Dermis microvascular lymphatic vessel endothelial cell (primary cell): ENCODE data around the gene NPIPB4. TPM values are rescaled to one million over a fixed set of nuclear protein-coding genes. Genes with fewer than 3 reads are reported as not detected.
"Not testable (repeated sequence)": the region's sequence is repeated elsewhere in the genome, so short reads cannot be mapped to it uniquely, and the experiment has no call there.

ENCODE experiments used
- DNase-seq, 2 donors: peaks; one replicate each; pipeline versions ENCODE4 v3.0.0 to v3.0.0-alpha.2; 2010; ENCODE audit warnings: low read depth in 2 of 2
- total RNA-seq: library from RNA; depleted of rRNA; stranded (reverse); fragments of >200 nt; gene quantifications from 2 replicates; pipeline ENCODE4 v1.2.1, GENCODE V29; 2014

NPIPB4 gene
- 9.6 and 28.3 TPM in 2 replicates for total RNA-seq

DNA sequence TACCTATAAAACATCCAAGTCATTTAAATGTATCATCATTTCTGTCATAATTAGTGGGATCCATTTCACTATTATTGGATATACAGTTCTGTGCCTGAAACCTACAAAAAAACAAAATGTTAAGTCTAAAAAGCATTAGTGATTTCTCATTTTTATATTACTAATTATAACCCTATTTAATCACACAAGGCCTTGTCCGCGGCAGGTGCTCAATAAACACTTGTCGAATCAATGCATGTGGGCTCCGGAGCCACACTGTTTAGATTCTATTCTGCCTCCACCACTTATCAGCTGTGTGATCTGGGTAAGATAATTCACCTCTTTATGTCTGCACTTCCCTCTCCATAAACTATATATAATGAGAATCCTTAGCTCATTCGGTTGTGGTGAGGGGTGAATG, at the start of gene NPIPB4:
Gene NPIPB4 (minus strand): TSS at position 101 of the 400 bp plus-strand sequence. CDS start 378 bp downstream, outside the sequence.
- DNase-seq, result not testable (repeated sequence)

DNA sequence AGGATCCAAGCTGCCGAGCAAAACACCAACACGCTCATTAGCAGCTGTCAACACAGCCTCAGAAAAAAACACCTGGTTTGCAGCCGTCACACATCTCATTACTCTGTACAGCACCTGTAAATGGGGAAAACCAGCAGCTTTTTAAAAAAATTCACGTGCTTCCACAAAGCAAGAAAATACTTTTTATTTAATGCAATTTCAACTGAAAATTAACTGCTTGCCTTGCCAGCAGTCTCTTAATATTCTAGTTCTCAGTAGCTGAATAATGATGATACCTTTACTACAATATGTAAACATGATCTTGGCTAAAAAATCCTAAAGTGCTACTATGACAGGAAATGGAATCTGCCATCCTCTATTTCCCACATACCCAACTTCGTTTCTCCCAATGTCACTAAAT, 41.4 kb upstream of the NPIPB4 start:
- not testable (repeated sequence) for DNase-seq

DNA sequence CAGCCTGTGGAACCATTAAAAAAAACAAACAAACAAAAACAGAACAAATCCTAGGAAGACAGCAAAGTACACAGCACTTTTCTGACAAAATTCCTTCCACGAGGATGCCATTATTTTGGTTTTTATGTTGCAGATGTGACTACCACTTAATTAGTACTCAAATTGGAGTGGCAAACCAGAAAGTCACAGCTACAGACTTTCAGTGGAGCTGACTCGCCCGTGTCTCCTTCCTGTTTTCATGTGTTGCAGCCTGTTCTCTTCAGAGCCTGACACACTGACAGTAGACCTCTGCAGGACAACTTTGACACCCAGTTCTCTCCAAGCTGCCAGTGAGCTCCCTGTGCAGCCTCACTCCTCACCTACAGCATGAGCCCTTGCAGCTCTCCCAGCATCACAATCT, 24.4 kb upstream of the NPIPB4 start:
- DNase-seq, result peak in 1 of 2 donors; percentile 36

DNA sequence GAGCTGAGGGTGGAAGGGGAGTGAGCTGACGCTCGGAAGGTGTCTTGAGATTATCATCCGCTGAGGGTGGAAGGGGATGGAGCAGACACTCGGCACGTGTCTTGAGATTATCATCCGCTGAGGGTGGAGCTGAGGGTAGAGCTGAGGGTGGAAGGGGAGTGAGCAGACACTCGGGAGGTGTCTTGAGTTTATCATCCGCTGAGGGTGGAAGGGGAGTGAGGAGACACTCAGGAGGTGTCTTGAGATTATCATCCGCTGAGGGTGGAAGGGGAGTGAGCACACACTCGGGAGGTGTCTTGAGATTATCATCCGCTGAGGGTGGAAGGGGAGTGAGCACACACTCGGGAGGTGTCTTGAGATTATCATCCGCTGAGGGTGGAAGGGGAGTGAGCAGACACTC, 20.4 kb downstream of the NPIPB4 start:
- DNase-seq, result not testable (repeated sequence)

DNA sequence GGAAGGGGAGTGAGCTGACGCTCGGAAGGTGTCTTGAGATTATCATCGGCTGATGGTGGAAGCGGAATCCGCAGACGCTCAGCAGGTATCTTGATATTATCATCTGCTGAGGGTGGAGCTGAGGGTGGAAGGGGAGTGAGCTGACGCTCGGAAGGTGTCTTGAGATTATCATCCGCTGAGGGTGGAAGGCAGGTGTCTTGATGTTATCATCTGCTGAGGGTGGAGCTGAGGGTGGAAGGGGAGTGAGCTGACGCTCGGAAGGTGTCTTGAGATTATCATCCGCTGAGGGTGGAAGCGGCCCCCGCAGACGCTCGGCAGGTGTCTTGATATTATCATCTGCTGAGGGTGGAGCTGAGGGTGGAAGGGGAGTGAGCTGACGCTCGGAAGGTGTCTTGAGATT, 21.2 kb downstream of the NPIPB4 start:
- DNase-seq, result not testable (repeated sequence)

DNA sequence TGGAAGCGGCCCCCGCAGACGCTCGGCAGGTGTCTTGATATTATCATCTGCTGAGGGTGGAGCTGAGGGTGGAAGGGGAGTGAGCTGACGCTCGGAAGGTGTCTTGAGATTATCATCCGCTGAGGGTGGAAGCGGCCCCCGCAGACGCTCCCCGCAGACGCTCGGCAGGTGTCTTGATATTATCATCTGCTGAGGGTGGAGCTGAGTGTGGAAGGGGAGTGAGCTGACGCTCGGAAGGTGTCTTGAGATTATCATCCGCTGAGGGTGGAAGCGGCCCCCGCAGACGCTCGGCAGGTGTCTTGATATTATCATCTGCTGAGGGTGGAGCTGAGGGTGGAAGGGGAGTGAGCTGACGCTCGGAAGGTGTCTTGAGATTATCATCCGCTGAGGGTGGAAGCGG, 21.8 kb downstream of the NPIPB4 start:
- DNase-seq, result not testable (repeated sequence)

DNA sequence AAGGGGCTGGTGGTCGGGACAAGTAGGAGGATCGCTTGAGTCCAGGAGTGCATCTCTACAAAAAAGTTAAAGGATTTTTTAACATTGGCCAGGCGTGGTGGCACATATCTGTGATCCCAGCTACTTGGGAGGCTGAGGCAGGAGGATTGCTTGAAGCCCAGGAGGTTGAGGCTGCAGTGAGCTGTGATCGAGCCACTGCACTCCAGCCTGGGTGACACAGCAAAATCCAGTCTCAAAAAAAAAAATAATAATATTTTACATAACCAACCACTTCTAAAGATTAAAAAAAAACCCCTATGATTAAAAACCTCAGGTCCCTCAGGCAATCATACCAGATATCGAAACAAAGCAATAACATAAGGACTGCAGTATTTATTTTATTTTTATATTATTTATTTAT, 23.3 kb downstream of the NPIPB4 start:
- not testable (repeated sequence) for DNase-seq

DNA sequence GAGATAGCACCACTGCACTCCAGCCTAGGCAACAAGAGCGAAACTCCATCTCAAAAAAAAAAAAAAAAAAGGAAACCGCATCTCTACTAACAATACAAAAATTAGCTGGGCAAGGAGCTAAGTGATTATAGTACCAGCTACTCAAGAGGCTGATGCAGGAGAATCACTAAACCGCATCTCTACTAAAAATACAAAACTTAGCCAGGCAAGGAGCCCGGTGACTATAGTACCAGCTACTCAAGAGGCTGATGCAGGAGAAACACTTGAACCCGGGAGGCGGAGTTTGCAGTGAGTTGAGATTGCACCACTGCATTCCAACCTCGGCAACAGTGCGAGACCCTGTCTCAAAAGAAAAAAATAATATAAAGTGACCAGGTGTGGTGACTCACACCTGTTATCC, 27.6 kb downstream of the NPIPB4 start:
- not testable (repeated sequence) for DNase-seq

DNA sequence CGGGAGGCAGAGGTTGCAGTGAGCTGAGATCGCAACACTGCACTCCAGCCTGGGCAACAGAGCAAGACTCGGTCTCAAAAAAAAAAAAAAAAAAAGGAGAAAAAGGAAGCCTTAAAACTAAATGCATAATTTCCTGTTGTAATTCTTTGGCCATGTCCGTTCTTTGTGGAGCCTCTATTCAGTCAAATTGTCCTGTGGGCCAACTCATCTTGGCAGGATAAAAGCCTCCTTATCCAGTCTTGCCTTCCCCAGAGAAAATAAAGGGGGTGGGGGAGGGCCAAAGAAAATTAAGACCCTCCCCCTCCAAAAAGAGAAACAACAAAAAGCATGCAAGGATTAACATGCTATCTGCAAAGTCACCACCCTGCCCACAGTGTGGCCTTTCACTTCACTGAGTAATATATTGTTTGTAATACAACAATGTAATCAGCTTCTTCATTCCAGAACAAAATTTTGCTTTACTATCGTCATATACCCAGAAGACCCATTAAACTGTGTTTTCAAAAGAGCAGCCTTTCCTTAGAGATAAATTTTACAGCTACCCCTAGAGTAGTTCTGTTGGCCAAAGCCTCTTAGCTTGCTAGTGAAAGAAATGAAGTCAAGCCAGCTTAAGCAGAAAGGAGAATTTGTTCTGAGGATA, 31.4 kb downstream of the NPIPB4 start:
- peak in 1 of 2 donors; percentile 13 for DNase-seq

DNA sequence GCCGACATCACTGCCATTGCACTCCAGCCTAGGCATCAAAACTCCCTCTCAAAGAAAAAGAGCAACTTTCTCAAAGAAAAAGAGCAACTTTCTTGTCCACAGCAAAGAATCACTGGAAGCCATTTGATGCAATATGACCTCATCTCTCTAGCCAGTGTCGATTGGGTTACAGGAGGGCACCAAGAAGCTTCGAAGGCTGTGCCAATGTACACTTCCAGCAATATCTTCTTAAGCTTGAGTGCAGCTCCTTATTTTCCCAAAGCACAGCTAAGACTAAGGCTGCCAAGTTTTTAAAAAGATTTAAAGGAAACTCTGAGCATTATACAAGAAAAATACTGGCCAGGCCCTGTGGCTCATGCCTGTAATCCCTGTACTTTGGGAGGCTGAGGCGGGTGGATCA, 32.0 kb downstream of the NPIPB4 start:
- DNase-seq, result not testable (repeated sequence)

DNA sequence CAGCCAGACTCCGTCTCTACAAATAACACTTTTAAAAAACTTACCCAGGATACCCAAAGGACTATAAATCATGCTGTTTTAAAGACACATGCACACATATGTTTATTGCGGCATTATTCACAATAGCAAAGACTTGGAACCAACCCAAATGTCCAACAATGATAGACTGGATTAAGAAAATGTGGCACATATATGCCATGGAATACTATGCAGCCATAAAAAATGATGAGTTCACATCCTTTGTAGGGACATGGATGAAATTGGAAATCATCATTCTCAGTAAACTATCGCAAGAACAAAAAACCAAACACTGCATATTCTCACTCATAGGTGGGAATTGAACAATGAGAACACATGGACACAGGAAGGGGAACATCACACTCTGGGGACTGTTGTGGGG, 34.3 kb downstream of the NPIPB4 start:
- DNase-seq, result not testable (repeated sequence)

DNA sequence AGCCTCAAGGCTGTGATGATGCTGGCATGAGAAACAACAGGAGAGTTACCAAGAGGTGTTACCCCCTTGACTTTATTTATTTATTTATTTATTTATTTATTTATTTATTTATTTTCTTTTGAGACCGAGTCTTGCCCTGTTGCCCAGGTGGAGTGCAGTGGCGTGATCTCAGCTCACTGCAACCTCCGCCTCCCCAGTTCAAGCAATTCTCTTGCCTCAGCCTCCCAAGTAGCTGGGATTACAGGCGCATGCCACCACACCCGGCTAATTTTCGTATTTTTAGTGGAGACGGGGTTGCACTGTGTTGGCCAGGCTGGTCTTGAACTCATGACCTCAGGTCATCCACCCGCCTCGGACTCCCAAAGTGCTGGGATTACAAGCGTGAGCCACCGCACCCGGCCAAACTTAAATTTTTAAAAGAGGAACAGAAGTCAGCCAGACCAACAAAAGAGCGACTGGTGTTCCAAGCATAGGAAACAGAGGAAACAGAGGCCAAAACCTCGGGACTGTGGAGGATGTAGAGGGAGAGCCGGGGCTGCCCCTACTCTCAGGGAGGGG, 36.6 kb downstream of the NPIPB4 start:
- DNase-seq, result not testable (repeated sequence)

DNA sequence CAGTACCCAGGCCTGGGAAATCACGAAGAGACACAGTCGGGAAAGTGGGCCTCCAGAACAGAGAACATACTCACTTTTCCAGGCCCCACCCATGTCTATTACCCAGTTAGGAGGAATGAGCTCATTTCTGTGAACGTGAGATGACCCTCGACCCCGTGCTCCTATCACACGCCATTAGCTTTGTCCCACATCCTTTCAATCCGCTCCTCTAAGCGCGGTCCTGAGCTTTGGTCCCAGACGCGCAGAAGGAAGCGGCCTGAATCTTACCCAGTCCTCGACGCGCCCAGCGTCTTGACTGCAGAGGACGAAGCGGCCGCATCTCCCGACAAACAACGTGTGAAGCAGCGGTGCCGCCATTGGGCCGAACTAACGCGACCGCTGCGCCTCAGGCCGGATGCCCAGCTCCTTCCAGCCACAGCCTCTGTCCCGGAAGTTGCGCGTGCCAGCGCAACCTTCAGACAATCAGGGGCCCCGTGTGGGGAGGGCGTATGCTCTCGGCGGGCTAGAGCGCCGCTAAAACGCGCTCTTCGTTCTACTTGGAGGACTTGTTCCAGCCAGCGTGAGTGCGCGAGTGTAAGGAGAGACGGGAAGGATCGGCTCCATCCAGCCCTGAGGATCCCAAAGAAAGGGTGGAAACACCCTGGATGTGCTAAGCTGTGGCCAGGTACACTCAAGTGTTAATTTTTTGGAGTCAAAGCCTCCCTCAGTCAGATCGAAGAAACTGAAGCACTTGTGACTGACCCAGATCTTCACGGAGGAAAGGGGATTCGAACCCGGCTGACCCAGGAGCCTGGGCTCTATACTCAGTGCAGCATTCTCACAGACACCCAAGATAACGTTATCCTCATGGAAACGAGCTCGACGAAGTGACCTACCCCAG, 37.3 kb downstream of the NPIPB4 start:
- peak in 1 of 2 donors; percentile 77 for DNase-seq

DNA sequence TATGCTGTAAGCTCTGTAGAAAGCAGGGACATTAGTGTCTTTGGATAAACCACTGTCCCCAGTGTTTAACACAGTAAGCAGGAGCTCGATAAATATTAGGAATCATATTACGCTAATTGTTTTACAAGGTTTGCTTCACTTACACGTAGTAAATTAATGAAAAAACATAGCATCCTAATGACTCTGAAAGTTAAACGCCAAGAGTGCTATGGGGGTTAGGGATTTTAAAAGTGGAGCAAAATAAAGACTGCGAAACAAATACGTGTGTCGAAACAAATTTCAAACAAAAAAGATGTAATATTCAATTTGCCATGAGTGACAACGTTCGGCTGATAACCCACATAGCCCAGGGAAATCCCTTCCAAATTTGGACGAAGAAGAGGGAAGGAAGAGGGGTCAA, 37.9 kb downstream of the NPIPB4 start:
- DNase-seq, result not testable (repeated sequence)

DNA sequence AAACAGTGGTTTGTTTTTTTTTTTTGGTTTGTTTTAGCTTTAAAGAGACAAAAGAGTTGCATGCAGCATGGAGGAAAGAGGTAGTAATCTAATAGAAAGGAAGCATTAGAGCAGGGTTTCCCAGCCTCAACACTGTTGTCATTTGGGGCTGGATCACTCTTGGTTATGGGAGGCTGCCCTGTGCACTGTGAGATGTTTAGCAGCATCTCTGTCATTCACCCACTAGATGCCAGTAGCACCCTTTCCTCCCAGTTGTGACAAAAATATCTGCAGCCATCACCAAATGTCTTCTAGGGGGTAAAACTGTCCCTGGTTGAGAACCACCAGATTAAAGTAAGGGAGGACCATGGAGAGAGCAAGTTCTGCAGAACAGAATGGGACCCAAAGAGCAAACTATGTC, 40.5 kb downstream of the NPIPB4 start:
- not testable (repeated sequence) for DNase-seq

DNA sequence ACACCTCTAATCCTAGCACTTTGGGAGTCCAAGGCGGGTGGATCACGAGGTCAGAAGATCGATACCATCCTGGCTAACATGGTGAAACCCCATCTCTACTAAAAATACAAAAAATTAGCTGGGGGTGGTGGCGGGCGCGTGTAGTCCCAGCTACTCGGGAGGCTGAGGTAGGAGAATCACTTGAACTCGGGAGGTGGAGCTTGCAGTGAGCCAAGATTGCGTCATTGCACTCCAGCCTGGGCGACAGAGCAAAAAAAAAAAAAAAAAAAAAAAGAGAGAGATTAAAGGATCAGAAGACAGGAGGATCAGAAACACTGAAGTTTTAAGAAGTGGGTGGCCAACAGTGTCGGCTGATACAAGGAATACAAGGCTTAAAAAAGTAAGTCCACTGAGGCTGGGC, 41.9 kb downstream of the NPIPB4 start:
- not testable (repeated sequence) for DNase-seq

DNA sequence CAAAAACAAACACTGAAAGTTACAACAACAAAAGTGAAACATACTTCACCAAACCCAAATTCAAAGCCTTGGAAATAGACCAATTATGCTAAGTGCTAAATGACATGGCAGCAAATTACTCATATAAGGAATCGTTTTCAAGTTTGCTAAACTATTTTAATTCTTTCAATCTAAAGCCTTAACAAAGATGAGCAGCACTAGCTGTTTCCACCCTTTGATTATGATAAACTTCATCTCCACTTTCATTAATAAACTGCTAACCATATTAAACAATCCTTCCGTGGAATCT, 55.2 kb downstream of the NPIPB4 start:
- not testable (repeated sequence) for DNase-seq

DNA sequence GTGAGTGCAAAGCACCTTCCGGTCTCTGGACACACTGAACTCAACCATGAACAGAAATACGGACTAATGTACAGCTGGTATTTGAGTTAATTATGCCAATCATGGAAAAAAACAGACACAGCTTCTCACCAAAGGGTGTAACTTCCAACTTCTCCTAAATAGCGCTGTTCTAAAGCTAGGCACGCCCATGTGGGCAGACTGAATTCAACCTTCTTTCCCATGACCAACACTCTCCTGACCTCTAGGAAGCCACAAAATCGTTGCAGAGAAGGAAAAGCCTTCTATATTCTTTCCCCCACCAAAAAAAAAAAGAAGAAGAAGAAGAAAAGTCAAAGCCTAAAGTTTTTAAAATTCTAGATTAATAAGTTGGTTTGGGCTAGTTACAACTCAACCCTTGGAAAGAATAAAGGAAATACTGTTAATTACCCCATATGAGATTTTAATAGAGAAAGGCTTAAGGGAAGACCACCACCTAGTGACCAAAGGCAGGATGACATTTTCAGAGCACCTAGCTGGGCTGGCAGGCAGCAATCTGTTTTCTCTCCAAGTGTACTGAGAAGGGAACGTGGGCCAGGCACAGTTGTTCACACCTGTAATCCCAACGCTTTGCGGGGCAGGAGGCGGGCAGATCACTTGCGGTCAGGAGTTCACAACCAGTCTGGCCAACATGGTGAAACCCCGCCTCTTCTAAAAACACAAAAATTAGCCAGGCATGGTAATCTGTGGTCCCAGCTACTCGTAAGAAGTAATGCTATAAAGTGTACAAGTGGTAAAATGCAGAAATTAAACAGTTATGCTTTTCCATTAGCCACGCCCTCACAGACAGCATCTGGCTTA, 55.8 kb downstream of the NPIPB4 start:
- DNase-seq, result peak in 1 of 2 donors; percentile 60

DNA sequence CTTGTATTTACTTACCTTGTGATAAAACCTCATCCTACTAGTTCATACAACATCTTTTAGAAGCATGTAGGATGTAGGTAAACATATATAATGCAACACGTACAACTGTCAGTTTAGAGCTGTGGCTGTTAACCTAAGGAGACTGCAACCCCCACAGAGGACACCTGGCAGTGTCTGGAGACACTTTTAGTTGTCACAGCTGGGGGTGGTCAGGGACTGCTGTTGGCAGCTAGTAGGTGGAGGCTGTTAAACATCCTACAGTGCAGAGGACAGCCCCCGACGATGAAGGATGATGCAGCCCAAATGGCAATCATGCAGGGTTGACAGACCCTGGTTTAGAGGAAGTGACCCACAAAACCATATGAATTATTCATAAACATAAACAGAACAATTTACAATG, 59.0 kb downstream of the NPIPB4 start:
- DNase-seq, result not testable (repeated sequence)

DNA sequence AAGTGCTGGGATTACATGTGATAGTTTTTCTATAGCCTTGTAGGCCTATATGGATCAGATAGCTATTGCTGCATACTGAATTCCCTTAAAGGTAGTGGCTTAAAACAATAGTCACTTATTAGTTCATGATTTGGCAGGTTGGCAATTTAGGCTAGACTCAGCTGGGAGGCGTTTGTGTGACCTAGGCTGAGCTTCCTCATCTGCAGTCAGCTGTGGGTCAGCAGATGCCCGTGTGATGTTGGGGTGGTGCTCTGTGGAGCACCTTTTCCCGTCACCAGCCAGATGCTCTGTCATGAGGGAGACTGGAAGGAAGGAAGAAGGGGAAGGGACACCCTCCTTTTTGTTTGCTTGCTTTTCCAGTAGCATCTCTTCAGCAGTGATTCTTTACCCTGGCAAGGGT, 64.2 kb downstream of the NPIPB4 start:
- DNase-seq, result not testable (repeated sequence)

DNA sequence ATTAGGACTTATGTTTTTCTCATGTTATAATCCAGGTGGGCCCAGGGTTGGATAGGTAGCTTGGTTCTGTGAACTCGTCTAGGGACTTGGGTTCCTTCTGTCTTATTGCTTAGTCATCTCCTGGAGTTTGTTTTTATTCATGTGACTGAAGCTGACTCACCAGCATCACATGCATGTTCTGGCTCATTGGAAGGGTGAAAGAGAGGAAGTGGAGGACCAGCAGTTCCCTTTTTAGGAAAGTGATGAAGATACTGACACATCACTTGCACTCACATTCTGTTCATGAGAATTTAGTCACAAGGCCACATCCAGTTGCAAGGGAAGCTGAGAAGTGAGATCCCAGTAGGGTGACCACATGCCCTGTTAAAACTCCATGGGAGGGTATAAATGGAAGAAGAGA, 67.0 kb downstream of the NPIPB4 start:
- not testable (repeated sequence) for DNase-seq
